Transverse colon (tissue), 4 donors: ENCODE results near the gene SLC43A1.

Source experiments
- CTCF ChIP-seq, 5 experiments: fragments of 200-600 bp in 3 of 5; fragments of 450-650 bp in 2 of 5; sonication (generic) in 3 of 5; IDR thresholded peaks; 1 replicate in 2 of 5; 2 replicates in 3 of 5; pipeline ENCODE4 v1.5.1; 2016 to 2017; ENCODE audit warnings: antibody characterized with exemption in 5 of 5, inconsistent platforms in 3 of 5, mild to moderate bottlenecking in 2 of 5, moderate library complexity in 1 of 5
- EP300 ChIP-seq: sonication (generic); formaldehyde crosslinking; IDR thresholded peaks from one replicate; pipeline ENCODE4 v1.6.1; 2017; ENCODE audit warnings: antibody characterized with exemption, low read depth
- POLR2A ChIP-seq: fragments of 450-650 bp; IDR thresholded peaks from one replicate; pipeline ENCODE4 v1.6.1; 2016; ENCODE audit warnings: antibody characterized with exemption, mild to moderate bottlenecking, moderate library complexity
- POLR2AphosphoS5 ChIP-seq, 3 donors: sonication (generic); formaldehyde crosslinking; IDR thresholded peaks; one replicate each; pipeline ENCODE4 v1.6.1; 2016; ENCODE audit warnings: antibody characterized with exemption in 3 of 3

GRCh38 chr11:57500926-57501325, 14.6 kb downstream of the SLC43A1 start:
- TF ChIP-seq EP300 (no peak), CTCF (IDR thresholded peaks at IDR 0.05) (no peak), POLR2AphosphoS5 (IDR thresholded peaks at IDR 0.05) (no peak), POLR2A (no peak)
